Activated naive CD8-positive, alpha-beta T cell treated with anti-CD3 and anti-CD28 coated beads for 36 hours (primary cell): Measurements from ENCODE around the gene ITGB2. TPM values are rescaled to one million over a fixed set of nuclear protein-coding genes. Genes with fewer than 3 reads are reported as not detected.

Experiments
- DNase-seq: peaks from one replicate; pipeline ENCODE4 v3.0.0; 2021
- H3K27ac Mint-ChIP-seq: one replicate; pipeline ENCODE4 v1.8.0; 2022; ENCODE audit warnings: mild to moderate bottlenecking, moderate library complexity, mixed read lengths
- H3K27me3 Mint-ChIP-seq: one replicate; pipeline ENCODE4 v1.8.0; 2022; ENCODE audit warnings: mild to moderate bottlenecking, mixed read lengths
- H3K36me3 Mint-ChIP-seq: one replicate; pipeline ENCODE4 v1.8.0; 2021; ENCODE audit warnings: mild to moderate bottlenecking, mixed read lengths
- H3K4me1 Mint-ChIP-seq: one replicate; pipeline ENCODE4 v1.8.0; 2021; ENCODE audit warnings: mixed read lengths
- H3K4me3 Mint-ChIP-seq: one replicate; pipeline ENCODE4 v1.8.0; 2022; ENCODE audit warnings: mild to moderate bottlenecking, moderate library complexity, mixed read lengths
- H3K9me3 Mint-ChIP-seq: one replicate; pipeline ENCODE4 v1.8.0; 2022; ENCODE audit warnings: mixed read lengths
- total RNA-seq, 2 experiments: library from RNA; stranded (reverse); gene quantifications; one replicate each; pipeline ENCODE4 v1.2.3, GENCODE V29; 2021

Gene ITGB2
- total RNA-seq, 2 experiments from 2014 or later: 223 to 234 TPM

GRCh38 chr21:44858791-44859190 lies 61.9 kb downstream of the ITGB2 start:
- no peaks in the 10 kb centered on the region for H3K9me3 Mint-ChIP-seq
- peaks cover 27% of the 10 kb centered on the region for H3K4me1 Mint-ChIP-seq
- H3K4me3 Mint-ChIP-seq: no peak overlapping the region
- H3K27me3 Mint-ChIP-seq: no peaks in the 10 kb centered on the region
- no peak for DNase-seq
- H3K36me3 Mint-ChIP-seq: peaks cover 8% of the 10 kb centered on the region
- no peak overlapping the region for H3K27ac Mint-ChIP-seq

DNA sequence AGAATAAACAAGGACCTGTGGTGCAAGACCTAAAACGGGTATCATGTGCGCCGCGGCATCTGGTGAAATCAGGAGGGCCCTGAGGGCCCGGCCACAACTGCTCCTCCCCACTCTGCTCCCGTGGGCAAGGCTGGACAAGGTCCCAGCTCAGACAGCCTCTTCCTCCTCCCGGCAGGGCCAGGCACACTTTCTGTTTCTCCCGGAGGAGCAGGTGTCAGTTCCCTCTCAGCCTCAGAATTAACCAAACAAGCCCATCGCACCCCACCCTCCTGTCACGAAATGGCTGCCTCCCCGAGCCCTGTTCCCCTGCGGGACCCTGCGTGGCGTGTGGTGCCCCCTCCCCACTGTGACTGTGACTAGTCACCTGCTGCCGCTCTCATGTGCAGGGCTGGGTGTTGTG lies 62.4 kb downstream of the ITGB2 start:
- H3K9me3 Mint-ChIP-seq: no peaks in the 10 kb centered on the region
- peaks cover 22% of the 10 kb centered on the region for H3K4me1 Mint-ChIP-seq
- H3K4me3 Mint-ChIP-seq: no peak overlapping the region
- H3K27ac Mint-ChIP-seq: no peak overlapping the region
- no peaks in the 10 kb centered on the region for H3K27me3 Mint-ChIP-seq
- no peak for DNase-seq
- peaks cover 13% of the 10 kb centered on the region for H3K36me3 Mint-ChIP-seq

- peaks cover 13% of the 10 kb centered on the region for H3K36me3 Mint-ChIP-seq
- no peaks in the 10 kb centered on the region for H3K9me3 Mint-ChIP-seq
These were observed 63.4 kb downstream of the ITGB2 start for GRCh38 chr21:44857127-44857892.

GRCh38 chr21:44856131-44856530 lies 64.6 kb downstream of the ITGB2 start:
- H3K4me1 Mint-ChIP-seq: peaks cover 19% of the 10 kb centered on the region
- H3K27me3 Mint-ChIP-seq: no peaks in the 10 kb centered on the region
- no peak overlapping the region for H3K27ac Mint-ChIP-seq
- no peaks in the 10 kb centered on the region for H3K9me3 Mint-ChIP-seq
- no peak for DNase-seq
- peaks cover 13% of the 10 kb centered on the region for H3K36me3 Mint-ChIP-seq
- H3K4me3 Mint-ChIP-seq: no peak overlapping the region

More at GRCh38 chr21:44857127-44857892, 63.4 kb downstream of the ITGB2 start:
- no peak overlapping the region for H3K4me3 Mint-ChIP-seq
- no peaks in the 10 kb centered on the region for H3K27me3 Mint-ChIP-seq
- no peak overlapping the region for H3K27ac Mint-ChIP-seq
- DNase-seq: no peak
- H3K4me1 Mint-ChIP-seq: peaks cover 17% of the 10 kb centered on the region

DNA sequence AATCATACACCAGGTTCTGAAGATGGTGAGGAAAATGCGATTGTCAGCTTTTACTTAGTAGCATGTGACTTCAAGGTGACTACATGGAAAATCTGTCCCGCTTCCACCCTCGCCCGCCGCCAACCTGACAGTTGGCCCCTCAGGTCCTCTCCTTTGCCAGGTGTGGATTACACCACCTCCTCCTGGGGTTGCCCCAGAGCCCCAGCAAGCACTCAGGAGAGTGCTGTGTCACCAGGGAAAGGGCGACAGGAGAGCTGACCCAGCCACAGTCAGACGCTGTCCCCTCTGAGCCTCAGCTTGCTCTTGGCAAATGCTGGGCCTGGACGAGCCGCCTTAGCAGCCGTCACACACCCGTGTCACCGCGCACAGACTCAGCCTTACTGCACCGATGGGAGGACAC lies 65.1 kb downstream of the ITGB2 start:
- H3K27me3 Mint-ChIP-seq: no peaks in the 10 kb centered on the region
- H3K4me1 Mint-ChIP-seq: peaks cover 18% of the 10 kb centered on the region
- H3K9me3 Mint-ChIP-seq: no peaks in the 10 kb centered on the region
- H3K36me3 Mint-ChIP-seq: peaks cover 10% of the 10 kb centered on the region
- no peak for DNase-seq
- H3K27ac Mint-ChIP-seq: peak overlapping the region; percentile 42
- H3K4me3 Mint-ChIP-seq: no peak overlapping the region

DNA sequence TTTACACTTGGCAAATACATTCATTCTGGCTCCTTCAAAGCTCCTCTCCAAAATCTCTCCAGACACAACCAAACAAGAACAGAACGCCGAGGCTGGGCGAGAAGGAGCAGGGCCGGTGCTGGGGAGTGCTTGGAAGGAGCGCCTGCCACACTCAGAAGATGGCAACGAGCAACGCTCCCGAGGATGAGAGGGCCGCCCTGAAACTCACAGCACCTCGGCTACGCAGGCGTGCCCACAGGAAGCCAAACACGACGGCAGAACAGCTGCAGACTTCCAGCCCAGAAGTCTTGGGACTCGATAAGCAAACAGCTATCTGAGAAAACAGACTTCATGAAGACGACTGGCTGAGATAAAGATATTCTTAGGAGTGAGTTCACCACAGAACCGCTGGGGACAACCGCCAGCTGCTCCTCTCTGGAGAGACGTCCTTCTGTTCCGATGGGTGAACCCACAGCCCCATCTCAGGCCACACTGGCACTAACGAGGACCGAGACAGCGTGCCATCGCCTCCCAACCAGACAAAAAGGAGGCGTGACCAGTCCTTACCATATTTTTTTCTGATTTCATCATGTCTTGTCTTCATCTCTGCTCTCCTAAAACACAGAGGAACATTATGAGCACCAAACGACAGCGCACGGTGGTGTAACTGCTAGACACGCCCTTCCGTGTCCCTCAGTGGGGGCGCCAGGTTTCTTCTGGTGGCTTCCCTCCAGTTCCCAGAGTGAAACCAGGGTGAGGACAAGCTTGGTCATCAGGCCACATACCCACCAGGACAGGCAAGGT lies 65.8 kb downstream of the ITGB2 start:
- no peak for DNase-seq
- H3K27ac Mint-ChIP-seq: no peak overlapping the region
- H3K36me3 Mint-ChIP-seq: peaks cover 10% of the 10 kb centered on the region
- peaks cover 18% of the 10 kb centered on the region for H3K4me1 Mint-ChIP-seq
- H3K4me3 Mint-ChIP-seq: no peak overlapping the region
- H3K27me3 Mint-ChIP-seq: no peaks in the 10 kb centered on the region
- H3K9me3 Mint-ChIP-seq: no peaks in the 10 kb centered on the region

GRCh38 chr21:44854391-44854663 lies 66.4 kb downstream of the ITGB2 start:
- no peaks in the 10 kb centered on the region for H3K9me3 Mint-ChIP-seq
- no peak overlapping the region for H3K27ac Mint-ChIP-seq
- DNase-seq: no peak
- peaks cover 10% of the 10 kb centered on the region for H3K36me3 Mint-ChIP-seq
- H3K4me3 Mint-ChIP-seq: no peak overlapping the region
- H3K27me3 Mint-ChIP-seq: no peaks in the 10 kb centered on the region
- peaks cover 18% of the 10 kb centered on the region for H3K4me1 Mint-ChIP-seq

- H3K36me3 Mint-ChIP-seq: peaks cover 11% of the 10 kb centered on the region
- H3K27ac Mint-ChIP-seq: no peak overlapping the region
- H3K4me1 Mint-ChIP-seq: peaks cover 18% of the 10 kb centered on the region
- no peaks in the 10 kb centered on the region for H3K9me3 Mint-ChIP-seq
- no peak for DNase-seq
- H3K4me3 Mint-ChIP-seq: no peak overlapping the region
- H3K27me3 Mint-ChIP-seq: no peaks in the 10 kb centered on the region
These were observed 66.9 kb downstream of the ITGB2 start for GRCh38 chr21:44853601-44854390.

- H3K4me3 Mint-ChIP-seq: no peak overlapping the region
These were observed 69.6 kb downstream of the ITGB2 start for GRCh38 chr21:44850905-44851657.

DNA sequence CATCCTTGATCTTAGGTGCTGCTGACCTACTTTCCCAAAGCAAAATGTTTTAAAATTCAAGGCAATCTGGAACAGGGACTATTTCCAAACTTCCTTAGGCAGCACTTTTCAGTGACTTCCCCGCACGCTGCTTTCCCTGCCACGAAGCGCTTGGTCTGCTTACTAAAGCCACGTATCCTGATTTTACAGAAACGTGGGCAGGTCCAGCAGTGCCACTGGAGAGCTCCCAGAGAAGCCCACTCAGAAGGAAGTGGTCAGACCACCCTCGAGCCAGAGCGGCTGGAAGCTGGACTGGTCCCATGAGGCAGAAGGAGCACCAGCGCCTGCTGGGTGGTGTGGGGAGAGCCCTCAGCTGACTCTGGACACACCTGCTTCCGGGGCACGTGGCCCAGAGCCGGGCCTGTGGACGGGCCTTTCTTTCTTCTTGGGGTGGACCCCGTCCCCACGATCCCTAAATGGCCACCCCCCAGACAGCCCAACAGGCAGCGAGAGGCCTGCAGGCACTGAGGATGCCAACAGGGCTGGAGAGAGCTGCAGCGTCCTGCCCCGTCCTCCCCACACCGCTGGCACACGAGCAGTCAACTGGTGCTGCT lies 70.4 kb downstream of the ITGB2 start:
- peaks cover 14% of the 10 kb centered on the region for H3K36me3 Mint-ChIP-seq
- no peak overlapping the region for H3K4me3 Mint-ChIP-seq
- no peaks in the 10 kb centered on the region for H3K9me3 Mint-ChIP-seq
- DNase-seq: no peak
- H3K27ac Mint-ChIP-seq: no peak overlapping the region
- peaks cover 23% of the 10 kb centered on the region for H3K4me1 Mint-ChIP-seq
- H3K27me3 Mint-ChIP-seq: no peaks in the 10 kb centered on the region

More at GRCh38 chr21:44850905-44851657, 69.6 kb downstream of the ITGB2 start:
- Mint-ChIP-seq H3K27me3 (no peaks in the 10 kb centered on the region), H3K27ac (peak overlapping the region; percentile 56), H3K9me3 (no peaks in the 10 kb centered on the region), H3K36me3 (peaks cover 15% of the 10 kb centered on the region), H3K4me1 (peaks cover 20% of the 10 kb centered on the region)
- DNase-seq: no peak

DNA sequence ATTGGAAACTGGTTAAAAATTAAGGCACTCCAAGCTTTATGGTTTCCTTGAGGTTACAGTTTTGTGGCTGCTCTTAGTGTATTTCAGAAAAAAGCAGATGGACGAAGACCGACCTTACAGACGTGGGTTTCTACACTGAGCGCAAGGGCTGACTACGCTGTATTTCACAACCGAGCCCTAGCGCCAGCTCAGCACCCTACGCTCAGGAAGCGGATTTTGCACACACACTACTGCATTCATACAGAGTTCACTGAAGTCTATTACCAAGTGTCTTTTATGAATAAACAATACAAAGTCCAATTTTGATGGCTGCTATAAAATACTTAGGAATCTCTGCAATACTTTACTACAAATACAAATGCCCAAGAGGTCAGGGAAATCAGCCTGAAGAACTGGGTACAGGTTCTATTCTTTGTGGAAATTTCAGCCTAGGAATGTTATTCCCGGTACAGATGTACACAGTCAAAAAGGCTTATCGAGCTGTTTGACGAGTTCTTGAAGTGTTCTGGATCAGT lies 71.0 kb downstream of the ITGB2 start:
- H3K4me3 Mint-ChIP-seq: no peak overlapping the region
- H3K36me3 Mint-ChIP-seq: peaks cover 11% of the 10 kb centered on the region
- no peaks in the 10 kb centered on the region for H3K27me3 Mint-ChIP-seq
- H3K27ac Mint-ChIP-seq: no peak overlapping the region
- H3K4me1 Mint-ChIP-seq: peaks cover 19% of the 10 kb centered on the region
- DNase-seq: no peak
- H3K9me3 Mint-ChIP-seq: no peaks in the 10 kb centered on the region

GRCh38 chr21:44848821-44849521 lies 71.7 kb downstream of the ITGB2 start:
- DNase-seq: no peak
- peaks cover 17% of the 10 kb centered on the region for H3K4me1 Mint-ChIP-seq
- H3K27me3 Mint-ChIP-seq: no peaks in the 10 kb centered on the region
- no peaks in the 10 kb centered on the region for H3K9me3 Mint-ChIP-seq
- H3K4me3 Mint-ChIP-seq: no peak overlapping the region
- peaks cover 9% of the 10 kb centered on the region for H3K36me3 Mint-ChIP-seq
- no peak overlapping the region for H3K27ac Mint-ChIP-seq

- no peaks in the 10 kb centered on the region for H3K9me3 Mint-ChIP-seq
- H3K4me3 Mint-ChIP-seq: no peak overlapping the region
- no peak overlapping the region for H3K27ac Mint-ChIP-seq
- H3K36me3 Mint-ChIP-seq: peaks cover 4% of the 10 kb centered on the region
- H3K4me1 Mint-ChIP-seq: peaks cover 17% of the 10 kb centered on the region
- H3K27me3 Mint-ChIP-seq: no peaks in the 10 kb centered on the region
- no peak for DNase-seq
These were observed 73.2 kb downstream of the ITGB2 start for GRCh38 chr21:44847261-44848056.
